ENCODE results near the gene SFN. TPM values are rescaled to one million over a fixed set of nuclear protein-coding genes. Genes with fewer than 3 reads are reported as not detected.

SFN gene
- total and polyA plus RNA-seq, 2 donors from 2014 or later, result 2.9 to 44.7 TPM

GRCh38 chr1:26890467-26890796 lies 27.5 kb downstream of the SFN start:
- H3K36me3 ChIP-seq (ENCODE audit: control insufficient read depth in 2 of 3, insufficient read depth in 3 of 3, low read length in 3 of 3), result peaks cover 8 to 41% (median 24%) of the 10 kb centered on the region in 3 donors
- no peaks in the 10 kb centered on the region for H3K9me3 ChIP-seq (ENCODE audit: control insufficient read depth in 2 of 3, insufficient read depth in 1 of 3, low read length in 3 of 3)
- H3K9ac ChIP-seq (ENCODE audit: low read length in 3 of 3), result peak overlapping the region; percentile 61 to 98 (median 95)
- FAIRE-seq (no peak), DNase-seq (no peak)
- H3K4me1 ChIP-seq (ENCODE audit: control insufficient read depth in 2 of 3, insufficient read depth in 2 of 3, low read depth in 1 of 3, low read length in 3 of 3), result peaks cover 3 to 14% (median 8%) of the 10 kb centered on the region in 3 donors
- peak overlapping the region; percentile 68 to 92 (median 74) for H3K4me3 ChIP-seq (ENCODE audit: low read length in 3 of 3)
- H3K27me3 ChIP-seq (ENCODE audit: control insufficient read depth, insufficient read depth, low read length), result no peaks in the 10 kb centered on the region
- no peak for TF ChIP-seq CTCF (IDR thresholded peaks at IDR 0.05; ENCODE audit: borderline replicate concordance, extremely low read depth, insufficient read depth)
- peak overlapping the region; percentile 83 to 94 for H3K27ac ChIP-seq (ENCODE audit: low read depth in 2 of 2, low read length in 2 of 2)
- intact Hi-C loops (cut with DNase I), result no loop called here

- H3K36me3 ChIP-seq (ENCODE audit: control insufficient read depth in 2 of 3, insufficient read depth in 3 of 3, low read length in 3 of 3), result peaks cover 2 to 17% (median 11%) of the 10 kb centered on the region in 3 donors
- no peak for TF ChIP-seq CTCF (IDR thresholded peaks at IDR 0.05; ENCODE audit: borderline replicate concordance, extremely low read depth, insufficient read depth)
- peak in 1 of 5 donors; percentile 38 for DNase-seq
- no peaks in the 10 kb centered on the region for H3K9me3 ChIP-seq (ENCODE audit: control insufficient read depth in 2 of 3, insufficient read depth in 1 of 3, low read length in 3 of 3)
- intact Hi-C loops (cut with DNase I), result no loop called here
- no peak overlapping the region for H3K4me3 ChIP-seq (ENCODE audit: low read length in 3 of 3)
- no peak overlapping the region for H3K9ac ChIP-seq (ENCODE audit: low read length in 3 of 3)
- FAIRE-seq, result no peak
- H3K4me1 ChIP-seq (ENCODE audit: control insufficient read depth in 2 of 3, insufficient read depth in 2 of 3, low read depth in 1 of 3, low read length in 3 of 3), result peaks cover 0 to 11% (median 4%) of the 10 kb centered on the region in 3 donors
- H3K27ac ChIP-seq (ENCODE audit: low read depth in 2 of 2, low read length in 2 of 2), result no peak overlapping the region
- no peaks in the 10 kb centered on the region for H3K27me3 ChIP-seq (ENCODE audit: control insufficient read depth, insufficient read depth, low read length)
Observed at GRCh38 chr1:26894263-26894662, 31.3 kb downstream of the SFN start.

- peak in 1 of 5 donors; percentile 24 for DNase-seq
- H3K4me3 ChIP-seq (ENCODE audit: low read length in 3 of 3), result no peak overlapping the region
- peaks cover 0 to 14% (median 3%) of the 10 kb centered on the region in 3 donors for H3K4me1 ChIP-seq (ENCODE audit: control insufficient read depth in 2 of 3, insufficient read depth in 2 of 3, low read depth in 1 of 3, low read length in 3 of 3)
- H3K9me3 ChIP-seq (ENCODE audit: control insufficient read depth in 2 of 3, insufficient read depth in 1 of 3, low read length in 3 of 3), result no peaks in the 10 kb centered on the region
- H3K27me3 ChIP-seq (ENCODE audit: control insufficient read depth, insufficient read depth, low read length), result no peaks in the 10 kb centered on the region
- peaks cover 2 to 17% (median 11%) of the 10 kb centered on the region in 3 donors for H3K36me3 ChIP-seq (ENCODE audit: control insufficient read depth in 2 of 3, insufficient read depth in 3 of 3, low read length in 3 of 3)
- intact Hi-C loops (cut with DNase I), result no loop called here
- no peak overlapping the region for H3K27ac ChIP-seq (ENCODE audit: low read depth in 2 of 2, low read length in 2 of 2)
- no peak for FAIRE-seq
- no peak overlapping the region for H3K9ac ChIP-seq (ENCODE audit: low read length in 3 of 3)
- TF ChIP-seq CTCF (IDR thresholded peaks at IDR 0.05; ENCODE audit: borderline replicate concordance, extremely low read depth, insufficient read depth), result no peak
Observed at GRCh38 chr1:26897351-26897750, 34.4 kb downstream of the SFN start.
